Sigmoid colon (tissue), 7 donors: Measurements from ENCODE around the gene TIMELESS. TPM values are rescaled to one million over a fixed set of nuclear protein-coding genes. Genes with fewer than 3 reads are reported as not detected.

Experiments
- DNase-seq: peaks from one replicate; pipeline ENCODE4 v3.0.0-alpha.2; 2019
- H3K27ac ChIP-seq, 4 donors: fragments of 200-600 bp; sonication (generic); one replicate each; pipeline ENCODE4 v1.5.1; 2016 to 2019; ENCODE audit warnings: mild to moderate bottlenecking in 1 of 4
- H3K27me3 ChIP-seq, 3 donors: fragments of 200-600 bp; sonication (generic); one replicate each; pipeline ENCODE4 v1.5.1; 2019; ENCODE audit warnings: mild to moderate bottlenecking in 1 of 3
- H3K36me3 ChIP-seq, 4 donors: fragments of 200-600 bp; sonication (generic); one replicate each; pipeline ENCODE4 v1.5.1; 2016 to 2019
- H3K4me1 ChIP-seq, 4 donors: fragments of 200-600 bp; sonication (generic); one replicate each; pipeline ENCODE4 v1.5.1; 2017 to 2019
- H3K4me3 ChIP-seq, 4 donors: fragments of 200-600 bp; sonication (generic); one replicate each; pipeline ENCODE4 v1.5.1; 2017 to 2019; ENCODE audit warnings: mild to moderate bottlenecking in 2 of 4, moderate library complexity in 1 of 4
- H3K9me3 ChIP-seq, 4 donors: fragments of 200-600 bp in 3 of 4; sonication (generic) in 3 of 4; one replicate each; pipeline versions ENCODE4 v1.5.1 to v1.6.1; 2013 to 2019
- EP300 ChIP-seq, 4 donors: sonication (generic); formaldehyde crosslinking; IDR thresholded peaks; one replicate each; pipeline ENCODE4 v1.6.1; 2017; ENCODE audit warnings: antibody characterized with exemption in 4 of 4
- POLR2A ChIP-seq, 2 donors: fragments of 450-650 bp; IDR thresholded peaks; one replicate each; pipeline ENCODE4 v1.6.1; 2016; ENCODE audit warnings: antibody characterized with exemption in 2 of 2, mild to moderate bottlenecking in 2 of 2, moderate library complexity in 2 of 2
- POLR2AphosphoS5 ChIP-seq, 4 donors: sonication (generic); formaldehyde crosslinking; IDR thresholded peaks; one replicate each; pipeline ENCODE4 v1.6.1; 2017; ENCODE audit warnings: antibody characterized with exemption in 4 of 4
- WGBS, 2 donors: extraction: QIAGEN DNeasy Blood & Tissue Kit; methylation state at CpG; one replicate each; pipeline ENCODE4 v1.1.7; 2013; 5-methylcytosine and 5-hydroxymethylcytosine counted together
- intact Hi-C: fragments of 100-400 bp; cut with DNase I; formaldehyde crosslinking; loops from one replicate; pipeline ENCODE4 v1.15.1; 2023
- polyA plus RNA-seq, 3 donors: library from polyadenylated mRNA; stranded (reverse); fragments of 200-250 nt; gene quantifications; one replicate each; pipeline ENCODE4 v1.2.3, GENCODE V29; 2013
- total RNA-seq, 4 donors: library from RNA; depleted of rRNA; stranded (reverse); fragments of >200 nt; gene quantifications; one replicate each; pipeline ENCODE4 v1.1.0, GENCODE V29; 2016
- TF ChIP-seq, protein P1 (sequence below), 4 experiments: fragments of 450-650 bp in 3 of 4; fragments of 200-600 bp in 1 of 4; IDR thresholded peaks; one replicate each; pipeline ENCODE4 v1.5.1; 2016 to 2019; ENCODE audit warnings: antibody characterized with exemption in 4 of 4, mild to moderate bottlenecking in 3 of 4, moderate library complexity in 2 of 4
- donor health status: healthy with polysubstance abuse.
- donor health status: Bipolar disorder and iron deficiency.
- donor health status: healthy.

Gene TIMELESS
- total and polyA plus RNA-seq, 7 donors, result 1.8 to 15.3 (median 3.2) TPM

DNA sequence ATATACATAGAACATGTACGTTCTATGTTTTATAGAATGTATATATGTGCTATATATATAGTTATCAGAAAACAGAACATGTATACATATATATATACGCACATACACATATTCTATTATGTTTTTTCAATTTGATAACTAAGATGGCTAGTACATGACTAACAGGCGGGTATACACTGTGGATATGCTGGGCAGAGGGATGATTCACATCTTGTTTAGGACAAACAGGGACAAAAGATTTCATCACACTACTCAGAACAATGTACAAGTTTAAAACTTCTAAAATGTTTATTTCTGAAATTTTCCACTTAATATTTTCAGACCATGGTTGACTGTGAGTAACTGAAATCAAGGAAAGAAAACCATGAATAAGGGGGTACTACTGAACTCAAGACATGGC is 17.4 kb downstream of the TIMELESS start:
- Histone ChIP-seq H3K27ac (no peak overlapping the region), H3K4me3 (no peak overlapping the region), H3K4me1 (no peaks in the 10 kb centered on the region), H3K27me3 (no peaks in the 10 kb centered on the region), H3K36me3 (peaks cover 0 to 6% (median 0%) of the 10 kb centered on the region in 4 donors), H3K9me3 (no peaks in the 10 kb centered on the region)
- WGBS, 2 donors, result 97 to 98% methylated on average over 3 of the region's 3 CpGs
- TF ChIP-seq POLR2A (IDR thresholded peaks at IDR 0.05), result no peak
- no peak for TF ChIP-seq EP300 (IDR thresholded peaks at IDR 0.05)
- TF ChIP-seq POLR2AphosphoS5 (IDR thresholded peaks at IDR 0.05), result no peak
- TF ChIP-seq, protein P1, sequence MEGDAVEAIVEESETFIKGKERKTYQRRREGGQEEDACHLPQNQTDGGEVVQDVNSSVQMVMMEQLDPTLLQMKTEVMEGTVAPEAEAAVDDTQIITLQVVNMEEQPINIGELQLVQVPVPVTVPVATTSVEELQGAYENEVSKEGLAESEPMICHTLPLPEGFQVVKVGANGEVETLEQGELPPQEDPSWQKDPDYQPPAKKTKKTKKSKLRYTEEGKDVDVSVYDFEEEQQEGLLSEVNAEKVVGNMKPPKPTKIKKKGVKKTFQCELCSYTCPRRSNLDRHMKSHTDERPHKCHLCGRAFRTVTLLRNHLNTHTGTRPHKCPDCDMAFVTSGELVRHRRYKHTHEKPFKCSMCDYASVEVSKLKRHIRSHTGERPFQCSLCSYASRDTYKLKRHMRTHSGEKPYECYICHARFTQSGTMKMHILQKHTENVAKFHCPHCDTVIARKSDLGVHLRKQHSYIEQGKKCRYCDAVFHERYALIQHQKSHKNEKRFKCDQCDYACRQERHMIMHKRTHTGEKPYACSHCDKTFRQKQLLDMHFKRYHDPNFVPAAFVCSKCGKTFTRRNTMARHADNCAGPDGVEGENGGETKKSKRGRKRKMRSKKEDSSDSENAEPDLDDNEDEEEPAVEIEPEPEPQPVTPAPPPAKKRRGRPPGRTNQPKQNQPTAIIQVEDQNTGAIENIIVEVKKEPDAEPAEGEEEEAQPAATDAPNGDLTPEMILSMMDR (IDR thresholded peaks at IDR 0.05), result no peak
- no peak for DNase-seq
- intact Hi-C loops, result no loop called here

DNA sequence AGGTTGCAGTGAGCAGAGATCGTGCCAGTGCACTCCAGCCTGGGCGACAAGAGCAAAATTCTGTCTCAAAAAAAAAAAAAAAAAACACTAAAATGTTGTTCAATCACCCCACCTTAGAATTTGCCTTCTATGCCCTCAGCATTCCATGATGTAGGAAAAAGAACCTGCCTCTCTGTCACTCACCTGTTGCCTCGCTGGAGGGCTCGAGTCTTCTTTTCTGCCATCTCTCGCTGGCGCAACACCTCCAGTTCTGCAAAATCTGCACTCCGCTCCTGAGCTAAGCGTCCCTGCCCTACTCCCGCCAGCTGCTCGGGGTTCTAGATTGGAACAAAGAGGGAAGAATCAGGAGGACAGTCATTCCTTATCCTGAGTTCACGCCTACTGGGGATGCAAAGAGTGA is 17.9 kb downstream of the TIMELESS start:
- H3K27me3 ChIP-seq, result no peaks in the 10 kb centered on the region
- DNase-seq, result no peak
- H3K9me3 ChIP-seq, result no peaks in the 10 kb centered on the region
- H3K36me3 ChIP-seq, result peaks cover 0 to 6% (median 0%) of the 10 kb centered on the region in 4 donors
- intact Hi-C loops, result no loop called here
- no peaks in the 10 kb centered on the region for H3K4me1 ChIP-seq
- TF ChIP-seq POLR2AphosphoS5 (IDR thresholded peaks at IDR 0.05), result no peak
- TF ChIP-seq, protein P1 (IDR thresholded peaks at IDR 0.05), result no peak
- no peak for TF ChIP-seq EP300 (IDR thresholded peaks at IDR 0.05)
- no peak for TF ChIP-seq POLR2A (IDR thresholded peaks at IDR 0.05)
- 98% methylated on average over 11 of the region's 11 CpGs for WGBS, 2 donors
- no peak overlapping the region for H3K4me3 ChIP-seq
- no peak overlapping the region for H3K27ac ChIP-seq

DNA sequence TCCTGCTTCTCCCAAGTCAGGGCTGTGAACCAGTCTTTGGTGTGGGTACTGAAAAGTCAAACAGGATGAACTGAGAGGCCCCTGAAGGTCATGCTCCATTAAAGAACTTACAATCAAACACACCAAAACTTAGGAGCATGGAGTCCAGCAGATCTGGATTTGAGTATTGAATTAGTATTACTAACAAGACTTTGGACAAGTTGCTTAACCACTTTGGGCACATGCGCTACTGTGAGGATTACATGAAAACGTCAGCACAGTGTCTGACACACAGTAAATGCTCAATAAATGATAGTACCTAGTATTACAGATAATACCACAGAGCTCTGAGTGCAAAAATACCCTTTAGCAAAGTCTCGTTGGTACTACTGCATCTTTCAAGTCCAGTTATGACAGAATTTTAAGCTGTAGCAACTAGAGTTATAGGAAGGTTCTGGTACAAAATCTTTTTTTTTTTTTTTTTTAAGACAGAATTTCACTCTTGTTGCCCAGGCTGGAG is 23.2 kb downstream of the TIMELESS start:
- TF ChIP-seq POLR2AphosphoS5 (IDR thresholded peaks at IDR 0.05) (no peak), POLR2A (IDR thresholded peaks at IDR 0.05) (no peak), EP300 (IDR thresholded peaks at IDR 0.05) (no peak)
- TF ChIP-seq, protein P1 (IDR thresholded peaks at IDR 0.05), result no peak
- DNase-seq, result no peak
- Histone ChIP-seq H3K36me3 (peaks cover 0 to 6% (median 0%) of the 10 kb centered on the region in 4 donors), H3K27me3 (no peaks in the 10 kb centered on the region), H3K27ac (no peak overlapping the region), H3K4me3 (no peak overlapping the region), H3K4me1 (no peaks in the 10 kb centered on the region), H3K9me3 (no peaks in the 10 kb centered on the region)
- WGBS, 2 donors, result 62 to 63% methylated on average over 3 of the region's 3 CpGs
- intact Hi-C loops, result no loop called here

DNA sequence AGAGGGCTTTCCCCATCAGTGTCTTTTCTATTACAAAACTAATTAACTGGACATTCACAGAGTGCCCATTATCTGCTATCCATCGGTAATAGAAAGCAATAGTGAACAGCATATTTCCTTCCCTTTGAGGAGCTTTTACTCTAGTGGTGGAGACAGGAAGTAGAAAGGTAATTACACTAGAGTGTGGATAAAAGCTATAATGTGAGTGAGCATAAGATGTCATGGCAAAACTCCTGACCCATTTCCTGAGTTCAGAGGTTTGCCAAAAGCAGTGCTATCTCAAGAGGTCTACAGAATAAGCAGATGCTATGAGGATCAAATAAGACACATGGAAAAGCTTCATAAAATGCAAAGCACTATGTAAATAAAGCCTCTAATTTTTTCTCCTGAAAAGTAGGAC is 24.0 kb downstream of the TIMELESS start:
- H3K27ac ChIP-seq, result no peak overlapping the region
- WGBS, 2 donors, result 73 to 88% methylated on average over 1 of the region's 1 CpG
- no peaks in the 10 kb centered on the region for H3K27me3 ChIP-seq
- peaks cover 0 to 6% (median 0%) of the 10 kb centered on the region in 4 donors for H3K36me3 ChIP-seq
- intact Hi-C loops, result no loop called here
- H3K4me1 ChIP-seq, result no peaks in the 10 kb centered on the region
- H3K4me3 ChIP-seq, result no peak overlapping the region
- no peak for DNase-seq
- TF ChIP-seq POLR2AphosphoS5 (IDR thresholded peaks at IDR 0.05), result no peak
- TF ChIP-seq, protein P1 (IDR thresholded peaks at IDR 0.05), result no peak
- TF ChIP-seq POLR2A (IDR thresholded peaks at IDR 0.05), result no peak
- no peak for TF ChIP-seq EP300 (IDR thresholded peaks at IDR 0.05)
- no peaks in the 10 kb centered on the region for H3K9me3 ChIP-seq

DNA sequence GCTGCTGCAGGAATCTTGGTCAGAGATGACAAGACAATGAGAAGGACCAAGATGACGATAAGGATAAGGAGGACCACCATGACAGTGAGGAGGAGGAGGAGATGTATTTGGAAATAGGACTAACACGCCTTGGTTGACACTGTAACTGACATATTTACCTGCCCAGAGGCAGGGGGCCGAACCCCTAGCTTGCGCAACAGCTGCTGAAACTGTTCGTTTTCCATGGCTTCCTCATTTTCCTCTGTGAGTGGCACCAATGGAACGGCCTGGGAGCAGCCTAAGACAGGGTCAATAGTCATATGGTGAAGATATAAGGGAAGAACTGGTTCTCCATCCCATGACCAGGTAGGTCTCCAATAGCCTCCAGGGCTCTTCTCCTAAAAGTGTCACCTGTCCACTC is 28.8 kb downstream of the TIMELESS start:
- DNase-seq, result no peak
- TF ChIP-seq POLR2A (IDR thresholded peaks at IDR 0.05), result no peak
- no peak for TF ChIP-seq POLR2AphosphoS5 (IDR thresholded peaks at IDR 0.05)
- TF ChIP-seq, protein P1 (IDR thresholded peaks at IDR 0.05), result no peak
- no peak for TF ChIP-seq EP300 (IDR thresholded peaks at IDR 0.05)
- WGBS, 2 donors, result 88 to 90% methylated on average over 6 of the region's 6 CpGs
- intact Hi-C loops, result no loop called here
- Histone ChIP-seq H3K4me1 (no peaks in the 10 kb centered on the region), H3K27ac (no peak overlapping the region), H3K9me3 (no peaks in the 10 kb centered on the region), H3K36me3 (peaks cover 0 to 13% (median 0%) of the 10 kb centered on the region in 4 donors), H3K27me3 (no peaks in the 10 kb centered on the region), H3K4me3 (no peak overlapping the region)
